SK-N-SH treated with all-trans-retinoic acid at 6 μM for 48 hours (cell line): ENCODE data around the gene GRID1.

Experiments used
- ATAC-seq: fragments of 200-7000 bp; cut with Tn5 transposase; 3 replicates; pipeline ENCODE4 v1.9.1; 2020; ENCODE audit warnings: mild to moderate bottlenecking, moderate library complexity
- ARNTL ChIP-seq: fragments of 450-650 bp; formaldehyde crosslinking; IDR thresholded peaks from 2 replicates; pipeline ENCODE4 v1.5.0; 2020; ENCODE audit warnings: low read depth, mild to moderate bottlenecking, moderate library complexity, borderline replicate concordance
- BACH2 ChIP-seq: fragments of 250-450 bp; sonication (Bioruptor Pico); IDR thresholded peaks from 2 replicates; pipeline ENCODE4 v1.9.0; 2021; ENCODE audit warnings: mild to moderate bottlenecking, borderline replicate concordance
- CREB5 ChIP-seq: fragments of 250-450 bp; sonication (Bioruptor Pico); IDR thresholded peaks from 2 replicates; pipeline ENCODE4 v1.5.1; 2020; ENCODE audit warnings: low read depth, mild to moderate bottlenecking, moderate library complexity
- CSDC2 ChIP-seq: fragments of 250-450 bp; sonication (Bioruptor Pico); IDR thresholded peaks from 2 replicates; pipeline ENCODE4 v1.5.0; 2020; ENCODE audit warnings: mild to moderate bottlenecking, moderate library complexity
- ESRRG ChIP-seq: fragments of 250-450 bp; sonication (Bioruptor Pico); IDR thresholded peaks from 2 replicates; pipeline ENCODE4 v1.6.1; 2021; ENCODE audit warnings: mild to moderate bottlenecking
- ISL1 ChIP-seq: fragments of 250-450 bp; sonication (Bioruptor Pico); IDR thresholded peaks from 2 replicates; pipeline ENCODE4 v2.1.2; 2022; ENCODE audit warnings: mild to moderate bottlenecking, moderate library complexity
- OSR1 ChIP-seq: fragments of 250-450 bp; sonication (Bioruptor Pico); IDR thresholded peaks from 2 replicates; pipeline ENCODE4 v1.8.0; 2022; ENCODE audit warnings: moderate library complexity, mild to moderate bottlenecking, inconsistent platforms
- PPARA ChIP-seq: fragments of 250-450 bp; sonication (Bioruptor Pico); IDR thresholded peaks from 2 replicates; pipeline ENCODE4 v1.5.0; 2020; ENCODE audit warnings: mild to moderate bottlenecking, borderline replicate concordance
- RARB ChIP-seq: fragments of 250-450 bp; sonication (Bioruptor Pico); IDR thresholded peaks from 2 replicates; pipeline ENCODE4 v1.8.0; 2021; ENCODE audit warnings: mild to moderate bottlenecking, moderate library complexity
- SNAI2 ChIP-seq: fragments of 250-450 bp; sonication (Bioruptor Pico); IDR thresholded peaks from 2 replicates; pipeline ENCODE4 v1.5.0; 2020; ENCODE audit warnings: mild to moderate bottlenecking, moderate library complexity
- TCF4 ChIP-seq: fragments of 250-450 bp; sonication (Bioruptor Pico); IDR thresholded peaks from 2 replicates; pipeline ENCODE4 v1.8.0; 2021; ENCODE audit warnings: mild to moderate bottlenecking, moderate library complexity, borderline replicate concordance
- TOX ChIP-seq: fragments of 250-450 bp; sonication (Bioruptor Pico); IDR thresholded peaks from 2 replicates; pipeline ENCODE4 v1.8.0; 2021; ENCODE audit warnings: mild to moderate bottlenecking, moderate library complexity, borderline replicate concordance
- ZC3H10 ChIP-seq: fragments of 250-450 bp; sonication (Bioruptor Pico); IDR thresholded peaks from 2 replicates; pipeline ENCODE4 v1.5.1; 2021; ENCODE audit warnings: mild to moderate bottlenecking, moderate library complexity
- ZFP3 ChIP-seq: fragments of 250-450 bp; sonication (Bioruptor Pico); IDR thresholded peaks from 2 replicates; pipeline ENCODE4 v1.5.0; 2020; ENCODE audit warnings: mild to moderate bottlenecking, moderate library complexity
- ZFP30 ChIP-seq: fragments of 450-650 bp; formaldehyde crosslinking; IDR thresholded peaks from 2 replicates; pipeline ENCODE4 v1.5.0; 2022; ENCODE audit warnings: mild to moderate bottlenecking, moderate library complexity
- ZNF565 ChIP-seq: fragments of 450-650 bp; formaldehyde crosslinking; conservative IDR thresholded peaks from 2 replicates; pipeline ENCODE4 v1.5.0; 2020; ENCODE audit warnings: low read depth, mild to moderate bottlenecking, moderate library complexity
- ZNF70 ChIP-seq: fragments of 450-650 bp; formaldehyde crosslinking; IDR thresholded peaks from 2 replicates; pipeline ENCODE4 v1.5.0; 2020; ENCODE audit warnings: mild to moderate bottlenecking, moderate library complexity
- TF ChIP-seq, protein P1 (sequence below): fragments of 250-450 bp; sonication (Bioruptor Pico); IDR thresholded peaks from 2 replicates; pipeline ENCODE4 v1.8.0; 2021; ENCODE audit warnings: low read depth, mild to moderate bottlenecking, moderate library complexity, borderline replicate concordance
- TF ChIP-seq, protein P2 (sequence below): fragments of 250-450 bp; sonication (Bioruptor Pico); IDR thresholded peaks from 2 replicates; pipeline ENCODE4 v1.5.1; 2021; ENCODE audit warnings: mild to moderate bottlenecking, moderate library complexity
- TF ChIP-seq, protein P3 (sequence below): fragments of 250-450 bp; sonication (Bioruptor Pico); IDR thresholded peaks from 2 replicates; pipeline ENCODE4 v1.8.0; 2020; ENCODE audit warnings: mild to moderate bottlenecking, moderate library complexity, borderline replicate concordance
- TF ChIP-seq, protein P4 (sequence below): fragments of 250-450 bp; sonication (Bioruptor Pico); IDR thresholded peaks from 2 replicates; pipeline ENCODE4 v1.5.0; 2020; ENCODE audit warnings: mild to moderate bottlenecking, moderate library complexity

The GRID1 gene

DNA sequence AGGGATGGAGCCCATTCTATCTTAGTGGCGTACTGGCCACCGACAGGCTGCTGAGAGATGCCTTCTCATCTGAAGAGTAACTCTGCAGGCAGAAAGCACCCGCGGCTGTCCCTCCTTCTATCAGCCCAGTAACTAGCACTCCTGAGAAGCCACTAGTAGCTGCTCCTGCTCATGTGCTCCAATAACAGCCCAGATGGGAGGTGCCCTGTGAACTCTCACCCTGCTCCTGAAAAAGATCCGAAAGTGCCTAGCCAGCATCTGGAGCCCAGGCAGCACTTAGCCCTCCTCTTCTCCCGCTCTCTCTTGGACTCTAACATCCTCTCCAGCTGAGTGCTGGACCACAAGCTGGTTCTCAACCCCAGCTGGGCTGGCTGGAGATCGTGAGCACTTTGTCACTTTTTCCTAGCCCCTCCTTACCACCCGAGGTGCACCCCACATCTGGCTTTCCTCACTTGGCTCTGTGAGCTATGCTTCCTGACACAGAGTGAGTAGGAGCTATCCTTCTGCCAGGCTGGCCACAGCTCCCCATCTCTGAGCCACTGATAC, 239.2 kb downstream of the GRID1 start:
- TF ChIP-seq ZFP30 (CRISPR knock-in tag): no peak
- TF ChIP-seq SNAI2 (CRISPR knock-in tag): no peak
- no peak for TF ChIP-seq ZNF70
- no peak for TF ChIP-seq TCF4 (CRISPR knock-in tag)
- TF ChIP-seq ZNF565 (CRISPR knock-in tag): no peak
- TF ChIP-seq CSDC2 (CRISPR knock-in tag): no peak
- no peak for TF ChIP-seq PPARA (CRISPR knock-in tag)
- TF ChIP-seq, protein P1, sequence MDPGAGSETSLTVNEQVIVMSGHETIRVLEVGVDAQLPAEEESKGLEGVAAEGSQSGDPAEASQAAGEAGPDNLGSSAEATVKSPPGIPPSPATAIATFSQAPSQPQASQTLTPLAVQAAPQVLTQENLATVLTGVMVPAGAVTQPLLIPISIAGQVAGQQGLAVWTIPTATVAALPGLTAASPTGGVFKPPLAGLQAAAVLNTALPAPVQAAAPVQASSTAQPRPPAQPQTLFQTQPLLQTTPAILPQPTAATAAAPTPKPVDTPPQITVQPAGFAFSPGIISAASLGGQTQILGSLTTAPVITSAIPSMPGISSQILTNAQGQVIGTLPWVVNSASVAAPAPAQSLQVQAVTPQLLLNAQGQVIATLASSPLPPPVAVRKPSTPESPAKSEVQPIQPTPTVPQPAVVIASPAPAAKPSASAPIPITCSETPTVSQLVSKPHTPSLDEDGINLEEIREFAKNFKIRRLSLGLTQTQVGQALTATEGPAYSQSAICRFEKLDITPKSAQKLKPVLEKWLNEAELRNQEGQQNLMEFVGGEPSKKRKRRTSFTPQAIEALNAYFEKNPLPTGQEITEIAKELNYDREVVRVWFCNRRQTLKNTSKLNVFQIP (CRISPR knock-in tag): no peak
- TF ChIP-seq OSR1: no peak
- no peak for TF ChIP-seq RARB (CRISPR knock-in tag)
- TF ChIP-seq ARNTL (CRISPR knock-in tag): no peak
- no peak for TF ChIP-seq BACH2 (CRISPR knock-in tag)
- TF ChIP-seq, protein P2, sequence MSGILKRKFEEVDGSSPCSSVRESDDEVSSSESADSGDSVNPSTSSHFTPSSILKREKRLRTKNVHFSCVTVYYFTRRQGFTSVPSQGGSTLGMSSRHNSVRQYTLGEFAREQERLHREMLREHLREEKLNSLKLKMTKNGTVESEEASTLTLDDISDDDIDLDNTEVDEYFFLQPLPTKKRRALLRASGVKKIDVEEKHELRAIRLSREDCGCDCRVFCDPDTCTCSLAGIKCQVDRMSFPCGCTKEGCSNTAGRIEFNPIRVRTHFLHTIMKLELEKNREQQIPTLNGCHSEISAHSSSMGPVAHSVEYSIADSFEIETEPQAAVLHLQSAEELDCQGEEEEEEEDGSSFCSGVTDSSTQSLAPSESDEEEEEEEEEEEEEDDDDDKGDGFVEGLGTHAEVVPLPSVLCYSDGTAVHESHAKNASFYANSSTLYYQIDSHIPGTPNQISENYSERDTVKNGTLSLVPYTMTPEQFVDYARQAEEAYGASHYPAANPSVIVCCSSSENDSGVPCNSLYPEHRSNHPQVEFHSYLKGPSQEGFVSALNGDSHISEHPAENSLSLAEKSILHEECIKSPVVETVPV (CRISPR knock-in tag): no peak
- TF ChIP-seq, all 23 proteins: peak for 0
- ATAC-seq: no peak

DNA sequence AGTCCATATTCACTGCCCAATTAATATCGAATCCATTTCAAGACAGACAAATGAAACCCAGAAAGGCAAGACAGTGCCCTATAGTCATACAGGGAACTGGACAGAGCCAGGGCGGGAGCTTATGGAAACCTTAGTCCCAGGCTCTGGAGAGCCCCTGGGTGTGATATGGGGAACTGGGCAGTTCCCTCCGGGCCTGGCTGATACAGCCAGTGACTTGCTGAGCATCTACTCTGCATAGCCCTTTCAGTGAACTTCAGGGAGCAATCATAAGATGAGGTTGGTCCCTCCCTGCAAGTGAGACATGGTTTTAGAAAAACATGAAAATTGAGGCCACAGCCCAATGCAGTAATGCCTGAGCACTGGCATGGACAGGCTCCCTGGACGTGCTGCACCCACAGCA, 241.9 kb downstream of the GRID1 start:
- ATAC-seq: no peak
- TF ChIP-seq, protein P3, sequence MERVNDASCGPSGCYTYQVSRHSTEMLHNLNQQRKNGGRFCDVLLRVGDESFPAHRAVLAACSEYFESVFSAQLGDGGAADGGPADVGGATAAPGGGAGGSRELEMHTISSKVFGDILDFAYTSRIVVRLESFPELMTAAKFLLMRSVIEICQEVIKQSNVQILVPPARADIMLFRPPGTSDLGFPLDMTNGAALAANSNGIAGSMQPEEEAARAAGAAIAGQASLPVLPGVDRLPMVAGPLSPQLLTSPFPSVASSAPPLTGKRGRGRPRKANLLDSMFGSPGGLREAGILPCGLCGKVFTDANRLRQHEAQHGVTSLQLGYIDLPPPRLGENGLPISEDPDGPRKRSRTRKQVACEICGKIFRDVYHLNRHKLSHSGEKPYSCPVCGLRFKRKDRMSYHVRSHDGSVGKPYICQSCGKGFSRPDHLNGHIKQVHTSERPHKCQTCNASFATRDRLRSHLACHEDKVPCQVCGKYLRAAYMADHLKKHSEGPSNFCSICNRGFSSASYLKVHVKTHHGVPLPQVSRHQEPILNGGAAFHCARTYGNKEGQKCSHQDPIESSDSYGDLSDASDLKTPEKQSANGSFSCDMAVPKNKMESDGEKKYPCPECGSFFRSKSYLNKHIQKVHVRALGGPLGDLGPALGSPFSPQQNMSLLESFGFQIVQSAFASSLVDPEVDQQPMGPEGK (CRISPR knock-in tag): no peak
- TF ChIP-seq SNAI2 (CRISPR knock-in tag) (no peak), PPARA (CRISPR knock-in tag) (no peak), CSDC2 (CRISPR knock-in tag) (no peak), ESRRG (CRISPR knock-in tag) (no peak), OSR1 (no peak), TOX (CRISPR knock-in tag) (no peak), CREB5 (CRISPR knock-in tag) (no peak), ZFP3 (CRISPR knock-in tag) (no peak), ZNF70 (no peak), ARNTL (CRISPR knock-in tag) (no peak), ISL1 (CRISPR knock-in tag) (no peak), RARB (CRISPR knock-in tag) (no peak), ZFP30 (CRISPR knock-in tag) (no peak), ZC3H10 (CRISPR knock-in tag) (no peak), BACH2 (CRISPR knock-in tag) (no peak), TCF4 (CRISPR knock-in tag) (no peak)
- TF ChIP-seq, protein P4, sequence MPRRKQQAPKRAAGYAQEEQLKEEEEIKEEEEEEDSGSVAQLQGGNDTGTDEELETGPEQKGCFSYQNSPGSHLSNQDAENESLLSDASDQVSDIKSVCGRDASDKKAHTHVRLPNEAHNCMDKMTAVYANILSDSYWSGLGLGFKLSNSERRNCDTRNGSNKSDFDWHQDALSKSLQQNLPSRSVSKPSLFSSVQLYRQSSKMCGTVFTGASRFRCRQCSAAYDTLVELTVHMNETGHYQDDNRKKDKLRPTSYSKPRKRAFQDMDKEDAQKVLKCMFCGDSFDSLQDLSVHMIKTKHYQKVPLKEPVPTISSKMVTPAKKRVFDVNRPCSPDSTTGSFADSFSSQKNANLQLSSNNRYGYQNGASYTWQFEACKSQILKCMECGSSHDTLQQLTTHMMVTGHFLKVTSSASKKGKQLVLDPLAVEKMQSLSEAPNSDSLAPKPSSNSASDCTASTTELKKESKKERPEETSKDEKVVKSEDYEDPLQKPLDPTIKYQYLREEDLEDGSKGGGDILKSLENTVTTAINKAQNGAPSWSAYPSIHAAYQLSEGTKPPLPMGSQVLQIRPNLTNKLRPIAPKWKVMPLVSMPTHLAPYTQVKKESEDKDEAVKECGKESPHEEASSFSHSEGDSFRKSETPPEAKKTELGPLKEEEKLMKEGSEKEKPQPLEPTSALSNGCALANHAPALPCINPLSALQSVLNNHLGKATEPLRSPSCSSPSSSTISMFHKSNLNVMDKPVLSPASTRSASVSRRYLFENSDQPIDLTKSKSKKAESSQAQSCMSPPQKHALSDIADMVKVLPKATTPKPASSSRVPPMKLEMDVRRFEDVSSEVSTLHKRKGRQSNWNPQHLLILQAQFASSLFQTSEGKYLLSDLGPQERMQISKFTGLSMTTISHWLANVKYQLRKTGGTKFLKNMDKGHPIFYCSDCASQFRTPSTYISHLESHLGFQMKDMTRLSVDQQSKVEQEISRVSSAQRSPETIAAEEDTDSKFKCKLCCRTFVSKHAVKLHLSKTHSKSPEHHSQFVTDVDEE (CRISPR knock-in tag): no peak
- TF ChIP-seq, protein P2 (CRISPR knock-in tag): no peak
- TF ChIP-seq, protein P1 (CRISPR knock-in tag): no peak
